ENCODE data around the gene EXOC4. TPM values are rescaled to one million over a fixed set of nuclear protein-coding genes. Genes with fewer than 3 reads are reported as not detected.

Gene EXOC4
- total RNA-seq, 1 donor from 2014 or later = 41.3 TPM

DNA sequence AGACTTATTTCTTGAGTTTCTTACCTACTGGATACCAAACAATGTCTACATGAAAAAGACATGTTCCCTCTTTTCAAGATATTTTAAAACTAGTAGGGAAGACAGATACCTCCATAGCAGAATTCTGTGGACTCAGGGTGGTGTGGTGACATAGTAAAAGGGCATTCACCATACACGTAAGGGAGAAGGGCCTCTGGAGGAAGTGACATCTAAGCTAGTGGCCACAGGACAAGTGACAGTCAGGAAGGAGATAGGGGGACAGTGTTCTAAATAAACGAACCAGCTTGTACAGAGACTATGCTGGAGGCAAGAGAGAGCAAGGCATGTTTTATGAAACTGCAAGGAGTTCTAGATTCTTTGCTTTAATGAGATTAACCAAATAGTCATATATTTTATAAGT is 552.5 kb downstream of the EXOC4 start:
- TF ChIP-seq, protein P1, sequence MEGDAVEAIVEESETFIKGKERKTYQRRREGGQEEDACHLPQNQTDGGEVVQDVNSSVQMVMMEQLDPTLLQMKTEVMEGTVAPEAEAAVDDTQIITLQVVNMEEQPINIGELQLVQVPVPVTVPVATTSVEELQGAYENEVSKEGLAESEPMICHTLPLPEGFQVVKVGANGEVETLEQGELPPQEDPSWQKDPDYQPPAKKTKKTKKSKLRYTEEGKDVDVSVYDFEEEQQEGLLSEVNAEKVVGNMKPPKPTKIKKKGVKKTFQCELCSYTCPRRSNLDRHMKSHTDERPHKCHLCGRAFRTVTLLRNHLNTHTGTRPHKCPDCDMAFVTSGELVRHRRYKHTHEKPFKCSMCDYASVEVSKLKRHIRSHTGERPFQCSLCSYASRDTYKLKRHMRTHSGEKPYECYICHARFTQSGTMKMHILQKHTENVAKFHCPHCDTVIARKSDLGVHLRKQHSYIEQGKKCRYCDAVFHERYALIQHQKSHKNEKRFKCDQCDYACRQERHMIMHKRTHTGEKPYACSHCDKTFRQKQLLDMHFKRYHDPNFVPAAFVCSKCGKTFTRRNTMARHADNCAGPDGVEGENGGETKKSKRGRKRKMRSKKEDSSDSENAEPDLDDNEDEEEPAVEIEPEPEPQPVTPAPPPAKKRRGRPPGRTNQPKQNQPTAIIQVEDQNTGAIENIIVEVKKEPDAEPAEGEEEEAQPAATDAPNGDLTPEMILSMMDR (conservative IDR thresholded peaks at IDR 0.05; ENCODE audit: low read depth, low read length) = no peak
- no peak overlapping the region for H3K4me3 ChIP-seq (ENCODE audit: low read depth, low read length)

DNA sequence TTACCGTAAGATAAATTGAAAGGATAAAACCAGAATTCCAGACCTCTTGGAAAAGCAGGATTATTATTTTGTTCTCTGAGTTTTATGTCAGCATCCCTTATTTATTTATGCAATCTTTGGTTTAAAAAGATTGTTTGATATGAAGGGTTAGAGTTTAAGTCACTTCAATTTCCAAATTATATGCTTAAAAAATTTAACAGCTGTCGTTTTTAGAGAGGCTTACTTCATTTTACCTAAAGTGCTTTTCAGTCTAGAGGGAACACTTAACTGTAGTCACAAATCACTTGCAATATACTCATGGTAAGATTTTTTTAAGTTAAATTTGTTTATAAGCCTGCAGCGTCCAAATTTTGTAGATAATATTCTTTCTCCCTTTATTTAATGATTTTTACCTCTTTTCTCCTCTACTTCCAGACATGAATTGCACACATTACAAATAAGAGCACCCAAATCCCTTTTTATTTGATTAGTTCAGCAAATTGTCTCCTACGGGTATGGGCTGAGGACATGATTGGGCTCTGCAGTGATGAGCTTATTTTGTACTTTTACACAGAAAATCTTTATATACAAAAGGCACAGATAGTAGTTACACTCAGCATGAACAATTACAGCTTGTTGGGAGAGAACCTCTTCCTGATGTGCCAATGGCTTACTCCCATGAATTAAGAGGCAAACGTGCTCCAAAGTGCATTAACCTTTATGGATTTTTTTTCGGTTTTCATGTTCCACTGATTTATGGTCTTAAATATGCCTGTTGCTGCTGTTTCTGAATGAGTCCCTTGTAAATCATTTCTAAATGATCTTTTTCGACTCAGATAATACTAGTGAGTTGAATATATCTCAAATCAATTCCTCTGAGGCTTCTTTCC is 555.0 kb downstream of the EXOC4 start:
- H3K4me3 ChIP-seq (ENCODE audit: low read depth, low read length) = no peak overlapping the region
- TF ChIP-seq, protein P1 (conservative IDR thresholded peaks at IDR 0.05; ENCODE audit: low read depth, low read length) = no peak
- no peak for DNase-seq (ENCODE audit: low read depth)

More for the DNA sequence above, 552.5 kb downstream of the EXOC4 start:
- no peak for DNase-seq (ENCODE audit: low read depth)

DNA sequence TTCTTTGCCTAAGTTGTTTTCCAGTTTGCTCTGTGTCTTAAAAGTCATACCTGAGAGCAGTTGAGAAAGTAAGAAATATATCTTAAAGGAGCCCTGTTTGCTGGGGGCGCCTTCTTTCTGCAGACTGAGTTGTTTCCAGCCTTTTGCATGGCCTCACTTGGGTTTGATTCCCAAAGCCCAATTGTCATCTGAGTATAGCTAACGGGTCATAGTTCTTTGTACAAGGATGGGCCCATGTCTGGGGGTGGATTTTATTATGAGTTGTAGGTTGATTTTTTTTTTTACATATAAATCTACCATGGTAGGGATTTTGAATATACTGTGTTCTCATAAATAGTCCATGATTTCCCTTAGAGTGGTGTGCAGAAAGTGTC is 555.6 kb downstream of the EXOC4 start:
- TF ChIP-seq, protein P1 (conservative IDR thresholded peaks at IDR 0.05; ENCODE audit: low read depth, low read length) = no peak

DNA sequence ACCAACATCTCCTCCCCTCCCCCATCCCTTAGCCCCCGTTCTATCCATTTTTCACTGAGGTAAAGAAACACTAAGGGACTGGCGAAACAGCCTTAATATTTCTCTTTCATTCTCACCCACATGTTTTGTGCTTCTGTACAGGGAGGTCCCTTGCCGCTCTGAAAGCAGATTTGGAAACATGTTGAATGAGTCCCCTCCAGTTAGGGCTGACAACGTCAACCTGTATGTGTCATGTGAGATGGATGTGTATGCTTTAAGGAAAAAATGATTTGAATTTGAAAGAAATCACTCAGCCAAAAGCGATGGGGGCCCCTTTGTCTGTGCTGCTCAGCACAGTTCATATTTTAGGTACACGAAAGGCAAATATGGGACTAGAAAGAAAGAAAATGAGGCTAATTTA is 560.0 kb downstream of the EXOC4 start:
- DNase-seq (ENCODE audit: low read depth) = no peak
- TF ChIP-seq, protein P1 (conservative IDR thresholded peaks at IDR 0.05; ENCODE audit: low read depth, low read length) = no peak

More for the DNA sequence above, 555.6 kb downstream of the EXOC4 start:
- no peak overlapping the region for H3K4me3 ChIP-seq (ENCODE audit: low read depth, low read length)
- DNase-seq (ENCODE audit: low read depth) = no peak

DNA sequence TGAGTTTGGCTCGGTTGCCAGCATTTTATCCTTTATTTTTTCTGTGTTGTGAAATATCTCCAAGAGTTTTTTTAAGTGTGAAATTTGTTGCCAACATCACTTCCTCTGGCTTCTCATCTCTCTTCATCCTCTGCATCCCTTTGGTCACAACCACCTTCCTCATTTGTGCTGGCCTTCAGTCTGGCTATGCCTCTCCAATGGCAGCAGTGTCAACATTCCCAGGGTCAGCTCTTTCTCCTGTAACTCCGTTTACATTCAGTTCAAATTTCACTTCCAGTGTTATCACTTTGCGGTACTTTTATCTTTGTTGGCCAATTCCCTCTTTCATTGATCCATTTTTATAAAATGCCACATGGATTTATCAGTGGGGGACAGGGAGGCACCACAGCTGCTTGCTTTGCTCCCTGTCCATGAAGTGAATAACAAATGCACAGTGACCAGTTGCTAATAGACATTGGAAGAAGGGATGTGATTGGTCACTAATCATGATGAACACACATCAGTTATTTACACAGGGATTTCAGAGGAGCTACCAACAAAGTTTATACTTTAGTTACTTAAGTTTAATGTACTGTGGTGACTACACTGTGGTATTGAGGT is 562.8 kb downstream of the EXOC4 start:
- no peak overlapping the region for H3K4me3 ChIP-seq (ENCODE audit: low read depth, low read length)
- TF ChIP-seq, protein P1 (conservative IDR thresholded peaks at IDR 0.05; ENCODE audit: low read depth, low read length) = no peak
- DNase-seq (ENCODE audit: low read depth) = no peak

More for the DNA sequence above, 560.0 kb downstream of the EXOC4 start:
- no peak overlapping the region for H3K4me3 ChIP-seq (ENCODE audit: low read depth, low read length)

DNA sequence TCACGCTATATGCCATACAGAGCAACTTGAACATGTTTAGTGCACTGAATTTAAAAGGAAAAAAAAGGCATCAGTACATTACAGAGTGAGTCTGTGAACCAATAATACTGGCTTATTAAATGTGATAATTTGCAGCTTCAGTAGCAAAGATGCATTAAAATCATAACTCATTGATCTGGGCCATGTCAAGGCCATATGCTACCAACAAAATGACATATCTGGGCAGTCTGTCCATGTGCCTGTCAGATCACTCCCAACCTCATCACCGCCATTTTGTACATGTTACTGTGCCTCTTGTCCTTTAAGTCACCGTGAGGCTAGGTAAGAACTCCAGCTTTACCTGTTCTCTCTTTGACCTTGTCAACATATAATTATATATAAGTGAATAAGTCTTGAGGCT is 566.8 kb downstream of the EXOC4 start:
- no peak overlapping the region for H3K4me3 ChIP-seq (ENCODE audit: low read depth, low read length)
- no peak for DNase-seq (ENCODE audit: low read depth)
- TF ChIP-seq, protein P1 (conservative IDR thresholded peaks at IDR 0.05; ENCODE audit: low read depth, low read length) = no peak
